Loucy (cell line): Measurements from ENCODE around the gene CCDC92.

Experiments used
- EZH2phosphoT487 ChIP-seq: fragments of 200-600 bp; IDR thresholded peaks from 2 replicates; pipeline ENCODE4 v1.6.1; 2018; ENCODE audit warnings: antibody characterized with exemption, mild to moderate bottlenecking, moderate library complexity, borderline replicate concordance
- TF ChIP-seq, protein P1 (sequence below): fragments of 200-600 bp; sonication (generic); conservative IDR thresholded peaks from 2 replicates; pipeline ENCODE4 v1.5.1; 2014; ENCODE audit warnings: mild to moderate bottlenecking, antibody characterized with exemption, low read length

DNA sequence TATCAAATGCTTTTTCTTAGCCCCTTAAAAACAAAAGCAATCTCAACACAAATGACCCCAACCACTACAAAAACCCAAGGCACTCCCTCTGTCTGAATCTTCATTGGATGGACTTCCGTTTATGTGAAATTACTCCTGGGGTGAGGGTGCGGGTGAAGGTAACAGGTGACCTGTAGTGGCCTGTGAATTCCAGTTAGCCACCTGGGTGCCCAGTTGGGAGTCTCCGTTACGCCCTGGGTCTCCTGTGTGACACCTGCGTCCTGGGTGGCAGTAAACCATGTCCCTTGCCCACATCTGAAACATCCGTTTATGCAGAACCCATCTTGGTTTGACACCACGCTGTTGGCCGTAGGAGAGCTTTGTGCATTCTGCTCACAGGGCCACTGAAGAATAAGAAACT is 62.6 kb downstream of the CCDC92 start:
- TF ChIP-seq, protein P1, sequence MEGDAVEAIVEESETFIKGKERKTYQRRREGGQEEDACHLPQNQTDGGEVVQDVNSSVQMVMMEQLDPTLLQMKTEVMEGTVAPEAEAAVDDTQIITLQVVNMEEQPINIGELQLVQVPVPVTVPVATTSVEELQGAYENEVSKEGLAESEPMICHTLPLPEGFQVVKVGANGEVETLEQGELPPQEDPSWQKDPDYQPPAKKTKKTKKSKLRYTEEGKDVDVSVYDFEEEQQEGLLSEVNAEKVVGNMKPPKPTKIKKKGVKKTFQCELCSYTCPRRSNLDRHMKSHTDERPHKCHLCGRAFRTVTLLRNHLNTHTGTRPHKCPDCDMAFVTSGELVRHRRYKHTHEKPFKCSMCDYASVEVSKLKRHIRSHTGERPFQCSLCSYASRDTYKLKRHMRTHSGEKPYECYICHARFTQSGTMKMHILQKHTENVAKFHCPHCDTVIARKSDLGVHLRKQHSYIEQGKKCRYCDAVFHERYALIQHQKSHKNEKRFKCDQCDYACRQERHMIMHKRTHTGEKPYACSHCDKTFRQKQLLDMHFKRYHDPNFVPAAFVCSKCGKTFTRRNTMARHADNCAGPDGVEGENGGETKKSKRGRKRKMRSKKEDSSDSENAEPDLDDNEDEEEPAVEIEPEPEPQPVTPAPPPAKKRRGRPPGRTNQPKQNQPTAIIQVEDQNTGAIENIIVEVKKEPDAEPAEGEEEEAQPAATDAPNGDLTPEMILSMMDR, result no peak
- TF ChIP-seq EZH2phosphoT487, result no peak
